Sigmoid colon (tissue), 4 donors: ENCODE measurements around the gene FAM180A.

Experiments used
- EP300 ChIP-seq, 4 donors: sonication (generic); formaldehyde crosslinking; IDR thresholded peaks; one replicate each; pipeline ENCODE4 v1.6.1; 2017; ENCODE audit warnings: antibody characterized with exemption in 4 of 4
- POLR2A ChIP-seq, 2 donors: fragments of 450-650 bp; IDR thresholded peaks; one replicate each; pipeline ENCODE4 v1.6.1; 2016; ENCODE audit warnings: antibody characterized with exemption in 2 of 2, mild to moderate bottlenecking in 2 of 2, moderate library complexity in 2 of 2
- POLR2AphosphoS5 ChIP-seq, 4 donors: sonication (generic); formaldehyde crosslinking; IDR thresholded peaks; one replicate each; pipeline ENCODE4 v1.6.1; 2017; ENCODE audit warnings: antibody characterized with exemption in 4 of 4
- TF ChIP-seq, protein P1 (sequence below), 4 experiments: fragments of 450-650 bp in 3 of 4; fragments of 200-600 bp in 1 of 4; IDR thresholded peaks; one replicate each; pipeline ENCODE4 v1.5.1; 2016 to 2019; ENCODE audit warnings: antibody characterized with exemption in 4 of 4, mild to moderate bottlenecking in 3 of 4, moderate library complexity in 2 of 4

DNA sequence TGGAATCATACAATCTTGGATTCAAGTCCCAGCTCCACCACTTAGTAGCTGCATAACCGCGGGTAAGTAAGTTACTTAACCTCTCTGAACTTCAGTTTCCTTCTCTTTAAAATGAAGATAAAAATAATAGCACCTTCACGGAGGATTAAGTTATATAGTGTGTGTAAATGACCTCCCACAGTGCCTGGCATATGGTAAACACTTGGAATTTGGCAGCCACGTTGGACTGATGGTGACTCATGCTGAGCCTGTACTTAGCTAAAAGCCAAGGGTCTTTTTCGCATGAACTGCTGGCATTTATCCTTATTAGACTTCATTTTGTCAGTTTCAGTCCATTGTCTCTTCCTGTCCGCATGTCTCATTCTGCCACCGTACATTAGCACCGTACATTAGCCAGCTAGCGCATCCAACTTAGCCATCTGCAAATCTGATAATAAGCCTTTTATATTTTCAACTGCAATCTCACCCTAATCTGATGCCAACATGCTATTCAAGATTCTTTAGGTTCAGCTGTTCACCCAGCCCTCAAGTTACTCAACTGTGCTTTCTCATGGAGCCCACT lies 31.9 kb downstream of the FAM180A start:
- TF ChIP-seq, protein P1, sequence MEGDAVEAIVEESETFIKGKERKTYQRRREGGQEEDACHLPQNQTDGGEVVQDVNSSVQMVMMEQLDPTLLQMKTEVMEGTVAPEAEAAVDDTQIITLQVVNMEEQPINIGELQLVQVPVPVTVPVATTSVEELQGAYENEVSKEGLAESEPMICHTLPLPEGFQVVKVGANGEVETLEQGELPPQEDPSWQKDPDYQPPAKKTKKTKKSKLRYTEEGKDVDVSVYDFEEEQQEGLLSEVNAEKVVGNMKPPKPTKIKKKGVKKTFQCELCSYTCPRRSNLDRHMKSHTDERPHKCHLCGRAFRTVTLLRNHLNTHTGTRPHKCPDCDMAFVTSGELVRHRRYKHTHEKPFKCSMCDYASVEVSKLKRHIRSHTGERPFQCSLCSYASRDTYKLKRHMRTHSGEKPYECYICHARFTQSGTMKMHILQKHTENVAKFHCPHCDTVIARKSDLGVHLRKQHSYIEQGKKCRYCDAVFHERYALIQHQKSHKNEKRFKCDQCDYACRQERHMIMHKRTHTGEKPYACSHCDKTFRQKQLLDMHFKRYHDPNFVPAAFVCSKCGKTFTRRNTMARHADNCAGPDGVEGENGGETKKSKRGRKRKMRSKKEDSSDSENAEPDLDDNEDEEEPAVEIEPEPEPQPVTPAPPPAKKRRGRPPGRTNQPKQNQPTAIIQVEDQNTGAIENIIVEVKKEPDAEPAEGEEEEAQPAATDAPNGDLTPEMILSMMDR (IDR thresholded peaks at IDR 0.05), result no peak
- TF ChIP-seq POLR2AphosphoS5 (IDR thresholded peaks at IDR 0.05) (no peak), POLR2A (IDR thresholded peaks at IDR 0.05) (no peak), EP300 (IDR thresholded peaks at IDR 0.05) (no peak)
